GM23248 (cell line): ENCODE results near the gene WNT10A. TPM values are rescaled to one million over a fixed set of nuclear protein-coding genes. Genes with fewer than 3 reads are reported as not detected.

Experiments
- DNase-seq: peaks from one replicate; pipeline ENCODE4 v3.0.0-alpha.2; 2015
- H2AFZ ChIP-seq: fragments of 200-600 bp; sonication (generic); 2 replicates; pipeline ENCODE4 v1.6.1; 2016; ENCODE audit warnings: antibody characterized with exemption
- H3F3A ChIP-seq: fragments of 200-600 bp; sonication (generic); 2 replicates; pipeline ENCODE4 v1.6.1; 2016; ENCODE audit warnings: mild to moderate bottlenecking, antibody characterized with exemption, mixed run types; ENCODE audit not compliant: insufficient read depth
- H3K27ac ChIP-seq: fragments of 200-600 bp; sonication (generic); 2 replicates; pipeline ENCODE4 v1.5.1; 2016; ENCODE audit warnings: mild to moderate bottlenecking
- H3K27me3 ChIP-seq: fragments of 200-600 bp; sonication (generic); replicated peaks from 2 replicates; pipeline ENCODE4 v1.6.1; 2016; ENCODE audit warnings: mild to moderate bottlenecking; ENCODE audit not compliant: insufficient read depth
- H3K36me3 ChIP-seq: fragments of 200-600 bp; sonication (generic); 2 replicates; pipeline ENCODE4 v1.6.1; 2016; ENCODE audit warnings: low read depth, mild to moderate bottlenecking
- H3K4me1 ChIP-seq: fragments of 200-600 bp; sonication (generic); 2 replicates; pipeline ENCODE4 v1.6.1; 2016; ENCODE audit warnings: mild to moderate bottlenecking; ENCODE audit not compliant: insufficient read depth
- H3K4me2 ChIP-seq: fragments of 200-600 bp; sonication (generic); one replicate; pipeline ENCODE4 v1.6.1; 2016; ENCODE audit warnings: mild to moderate bottlenecking; ENCODE audit not compliant: unreplicated experiment
- H3K4me3 ChIP-seq: fragments of 200-600 bp; sonication (generic); 2 replicates; pipeline ENCODE4 v1.5.1; 2016; ENCODE audit warnings: mild to moderate bottlenecking
- H3K79me2 ChIP-seq: fragments of 200-600 bp; sonication (generic); 2 replicates; pipeline ENCODE4 v1.6.1; 2016; ENCODE audit warnings: mild to moderate bottlenecking; ENCODE audit not compliant: insufficient read depth
- H3K9ac ChIP-seq: fragments of 200-600 bp; sonication (generic); 2 replicates; pipeline ENCODE4 v1.6.1; 2016; ENCODE audit warnings: mild to moderate bottlenecking
- H3K9me2 ChIP-seq: fragments of 200-600 bp; sonication (generic); 2 replicates; pipeline ENCODE4 v1.6.1; 2016; ENCODE audit warnings: mixed run types, mild to moderate bottlenecking, moderate library complexity; ENCODE audit not compliant: insufficient read depth
- H3K9me3 ChIP-seq: fragments of 200-600 bp; sonication (generic); one replicate; pipeline ENCODE4 v1.6.1; 2017; ENCODE audit warnings: low read depth
- H4K20me1 ChIP-seq: fragments of 200-600 bp; sonication (generic); 2 replicates; pipeline ENCODE4 v1.6.0; 2016; ENCODE audit not compliant: insufficient read depth
- EZH2 ChIP-seq: fragments of 200-600 bp; sonication (generic); IDR thresholded peaks from 2 replicates; pipeline ENCODE4 v1.6.1; 2018; ENCODE audit warnings: antibody characterized with exemption, mild to moderate bottlenecking; ENCODE audit not compliant: insufficient read depth, poor library complexity, severe bottlenecking
- EZH2phosphoT487 ChIP-seq: fragments of 200-600 bp; sonication (generic); IDR thresholded peaks from 2 replicates; pipeline ENCODE4 v1.6.1; 2018; ENCODE audit warnings: antibody characterized with exemption, moderate library complexity, mild to moderate bottlenecking, low read depth; ENCODE audit not compliant: insufficient read depth
- WGBS, 2 experiments: methylation state at CpG; one replicate each; pipeline ENCODE4 v1.1.6; 2015 to 2017; ENCODE audit warnings: low lambda C conversion rate in 2 of 2, low coverage in 1 of 2; ENCODE audit errors: missing lambda C conversion rate in 2 of 2; 5-methylcytosine and 5-hydroxymethylcytosine counted together
- in situ Hi-C: fragments of 300-500 bp; cut with MboI; formaldehyde crosslinking; loops from 2 replicates; pipeline ENCODE4 v1.15.0; 2020
- polyA plus RNA-seq: library from polyadenylated mRNA; unstranded; fragments of >200 nt; fragmentation: Nextera tagmentation; extraction: Ambion mirVana; gene quantifications from 2 replicates; pipeline ENCODE4 v1.2.1, GENCODE V29; 2016
- total RNA-seq: library from RNA; depleted of rRNA; stranded (reverse); fragments of >200 nt; shearing (Covaris generic); gene quantifications from 2 replicates; pipeline ENCODE4 v1.2.3, GENCODE V29; 2014

WNT10A gene
- total and polyA plus RNA-seq, 2 experiments from 2014 or later = not detected

GRCh38 chr2:218877331-218877730 is 3.3 kb upstream of the WNT10A start:
- TF ChIP-seq EZH2 = no peak
- no peak for TF ChIP-seq EZH2phosphoT487
- Histone ChIP-seq H3K4me1 (no peaks in the 10 kb centered on the region), H2AFZ (no peak overlapping the region), H3K36me3 (no peaks in the 10 kb centered on the region), H3K27me3 (peaks cover 57% of the 10 kb centered on the region), H3K27ac (no peak overlapping the region), H3K4me3 (no peak overlapping the region), H3K4me2 (no peak overlapping the region), H4K20me1 (no peaks in the 10 kb centered on the region), H3K79me2 (no peaks in the 10 kb centered on the region), H3K9me2 (no peaks in the 10 kb centered on the region), H3F3A (0 out of 2 replicates have a peak, but pooled peaks cover 1% of the 10 kb centered on the region), H3K9me3 (no peaks in the 10 kb centered on the region), H3K9ac (no peak overlapping the region)
- in situ Hi-C loops = no loop called here
- 28 to 41% methylated on average over 6 of the region's 6 CpGs for WGBS, 2 experiments
- DNase-seq = no peak

GRCh38 chr2:218877891-218878290 is 2.8 kb upstream of the WNT10A start:
- H3K9me2 ChIP-seq = no peaks in the 10 kb centered on the region
- WGBS, 2 experiments = 59 to 70% methylated on average over 3 to 5 of the region's 5 CpGs
- H3K4me2 ChIP-seq = no peak overlapping the region
- in situ Hi-C loops = no loop called here
- no peak overlapping the region for H2AFZ ChIP-seq
- no peaks in the 10 kb centered on the region for H3K36me3 ChIP-seq
- H3K27me3 ChIP-seq = peaks cover 52% of the 10 kb centered on the region
- H3K79me2 ChIP-seq = no peaks in the 10 kb centered on the region
- H4K20me1 ChIP-seq = no peaks in the 10 kb centered on the region
- peaks cover under 1% of the 10 kb centered on the region; the same call in 1 of the 2 replicates for H3K4me1 ChIP-seq
- DNase-seq = no peak
- H3K9ac ChIP-seq = no peak overlapping the region
- no peaks in the 10 kb centered on the region for H3K9me3 ChIP-seq
- H3K4me3 ChIP-seq = no peak overlapping the region
- TF ChIP-seq EZH2phosphoT487 (no peak), EZH2 (no peak)
- H3F3A ChIP-seq = 0 out of 2 replicates have a peak, but pooled peaks cover 5% of the 10 kb centered on the region
- H3K27ac ChIP-seq = no peak overlapping the region

GRCh38 chr2:218878486-218878885 is 2.2 kb upstream of the WNT10A start:
- Histone ChIP-seq H3K4me2 (no peak overlapping the region), H3F3A (0 out of 2 replicates have a peak, but pooled peaks cover 5% of the 10 kb centered on the region), H3K4me3 (no peak overlapping the region), H3K9ac (no peak overlapping the region), H3K79me2 (no peaks in the 10 kb centered on the region), H3K36me3 (no peaks in the 10 kb centered on the region), H4K20me1 (no peaks in the 10 kb centered on the region), H3K27ac (no peak overlapping the region), H3K4me1 (peaks cover 4% of the 10 kb centered on the region), H3K9me2 (no peaks in the 10 kb centered on the region), H3K9me3 (no peaks in the 10 kb centered on the region), H3K27me3 (peaks cover 47% of the 10 kb centered on the region), H2AFZ (no peak overlapping the region)
- 71 to 74% methylated on average over 6 of the region's 6 CpGs for WGBS, 2 experiments
- in situ Hi-C loops = no loop called here
- TF ChIP-seq EZH2phosphoT487 (no peak), EZH2 (no peak)
- no peak for DNase-seq

- in situ Hi-C loops = no loop called here
- Histone ChIP-seq H3K27ac (no peak overlapping the region), H4K20me1 (no peaks in the 10 kb centered on the region), H3K4me1 (peaks cover 4% of the 10 kb centered on the region), H3K9me3 (no peaks in the 10 kb centered on the region), H3K27me3 (peaks cover 43% of the 10 kb centered on the region), H3K9me2 (no peaks in the 10 kb centered on the region), H3K9ac (no peak overlapping the region), H3F3A (0 out of 2 replicates have a peak, but pooled peaks cover 5% of the 10 kb centered on the region), H3K4me2 (no peak overlapping the region), H3K4me3 (no peak overlapping the region), H3K79me2 (no peaks in the 10 kb centered on the region), H3K36me3 (no peaks in the 10 kb centered on the region), H2AFZ (no peak overlapping the region)
- DNase-seq = no peak
- 72 to 79% methylated on average over 15 to 16 of the region's 16 CpGs for WGBS, 2 experiments
- TF ChIP-seq EZH2 (no peak), EZH2phosphoT487 (no peak)
Measured at GRCh38 chr2:218878926-218879761, 1.5 kb upstream of the WNT10A start.
